A549 (cell line): Measurements from ENCODE around the gene SLC37A1. TPM values are rescaled to one million over a fixed set of nuclear protein-coding genes. Genes with fewer than 3 reads are reported as not detected.

Experiments used
- ATAC-seq, 2 experiments: fragments of 200-7000 bp in 1 of 2; fragments of >200 bp in 1 of 2; cut with Nextera tagmentation in 1 of 2; cut with Tn5 transposase in 1 of 2; 3 replicates each; pipeline versions ENCODE4 v1.8.0 to v1.9.1; 2018 to 2020; ENCODE audit warnings: mild to moderate bottlenecking in 1 of 2, moderate library complexity in 1 of 2
- CTCF ChIA-PET: fragments of 300-600 bp; sonication (Branson Sonifier 250); formaldehyde crosslinking; extraction: SDS; loops from one replicate; lab custom pipeline; 2021; ENCODE audit warnings: antibody characterized with exemption, inconsistent platforms; lab: Yijun Ruan, JAX
- POLR2A ChIA-PET: fragments of 350-600 bp; formaldehyde crosslinking; extraction: SDS; loops from one replicate; lab custom pipeline; 2021; ENCODE audit warnings: antibody characterized with exemption, inconsistent platforms; lab: Yijun Ruan, JAX
- DNase-seq, 2 experiments: peaks; one replicate each; pipeline versions ENCODE4 v3.0.0 to v3.0.0-alpha.2; 2011 to 2016; ENCODE audit warnings: low read depth in 1 of 2, low spot score in 1 of 2
- FAIRE-seq: peaks from 2 replicates; lab custom pipeline; 2011; peaks lifted over from hg19 to GRCh38; lab: Jason Lieb, UNC
- H3K27ac ChIP-seq, 2 experiments: fragments of >200 bp; sonication (Bioruptor Twin); formaldehyde crosslinking; 3 replicates each; pipeline ENCODE4 v1.5.1; 2016 to 2017
- H3K4me1 ChIP-seq: fragments of >200 bp; sonication (Bioruptor Twin); formaldehyde crosslinking; 3 replicates; pipeline ENCODE4 v1.6.1; 2016
- H3K4me2 ChIP-seq: fragments of >200 bp; sonication (Bioruptor Twin); formaldehyde crosslinking; 3 replicates; pipeline ENCODE4 v1.6.1; 2016
- H3K4me3 ChIP-seq: fragments of >200 bp; sonication (Bioruptor Twin); formaldehyde crosslinking; 3 replicates; pipeline ENCODE4 v1.5.1; 2016
- H3K9me3 ChIP-seq: fragments of >200 bp; sonication (Bioruptor Twin); formaldehyde crosslinking; 3 replicates; pipeline ENCODE4 v1.6.1; 2016
- CHD2 ChIP-seq: fragments of 150-350 bp; IDR thresholded peaks from 2 replicates; pipeline ENCODE4 v1.6.1; 2014; ENCODE audit warnings: low read length; ENCODE audit not compliant: partially characterized antibody
- ESRRA ChIP-seq: fragments of 150-350 bp; IDR thresholded peaks from 2 replicates; pipeline ENCODE4 v1.6.1; 2014; ENCODE audit warnings: mild to moderate bottlenecking, low read length, borderline replicate concordance
- GATA3 ChIP-seq: IDR thresholded peaks from 2 replicates; pipeline ENCODE4 v1.6.1; 2012; ENCODE audit warnings: borderline replicate concordance
- JUNB ChIP-seq: fragments of >200 bp; sonication (Bioruptor Twin); formaldehyde crosslinking; IDR thresholded peaks from 2 replicates; pipeline ENCODE4 v1.6.1; 2016
- MYC ChIP-seq: IDR thresholded peaks from 2 replicates; pipeline ENCODE4 v1.6.1; 2012; ENCODE audit warnings: mild to moderate bottlenecking, inconsistent platforms, low read length, improper control_type of control experiment, borderline replicate concordance
- NFE2L2 ChIP-seq: fragments of 150-350 bp; conservative IDR thresholded peaks from 2 replicates; pipeline ENCODE4 v1.6.1; 2014; ENCODE audit warnings: low read length
- PHF8 ChIP-seq: fragments of 200-600 bp; sonication (generic); IDR thresholded peaks from 2 replicates; pipeline ENCODE4 v1.6.1; 2016; ENCODE audit warnings: low read depth, mild to moderate bottlenecking, antibody characterized with exemption, moderate library complexity, borderline replicate concordance
- POLR2A ChIP-seq: IDR thresholded peaks from 2 replicates; pipeline ENCODE4 v1.6.1; 2012; ENCODE audit warnings: mild to moderate bottlenecking, low read length
- RAD21 ChIP-seq, 2 experiments: fragments of >200 bp in 1 of 2; sonication (Bioruptor Twin) in 1 of 2; formaldehyde crosslinking in 1 of 2; IDR thresholded peaks in 1 of 2; conservative IDR thresholded peaks in 1 of 2; 2 replicates in 1 of 2; 3 replicates in 1 of 2; pipeline ENCODE4 v1.6.1; 2012 to 2018; ENCODE audit warnings: inconsistent platforms in 1 of 2
- RCOR1 ChIP-seq: fragments of 150-350 bp; IDR thresholded peaks from 2 replicates; pipeline ENCODE4 v1.6.1; 2014; ENCODE audit warnings: antibody characterized with exemption, low read length, low read depth
- SMC3 ChIP-seq: fragments of >200 bp; sonication (Bioruptor Twin); formaldehyde crosslinking; IDR thresholded peaks from 3 replicates; pipeline ENCODE4 v1.6.1; 2018; ENCODE audit warnings: inconsistent platforms
- TP53 ChIP-seq: fragments of 250-450 bp; sonication (Bioruptor Pico); IDR thresholded peaks from 2 replicates; pipeline ENCODE4 v1.5.0; 2021; ENCODE audit warnings: mild to moderate bottlenecking, moderate library complexity
- ZNF302 ChIP-seq: fragments of 250-450 bp; sonication (Bioruptor Pico); IDR thresholded peaks from 2 replicates; pipeline ENCODE4 v1.9.0; 2021; ENCODE audit warnings: inconsistent platforms, mild to moderate bottlenecking, moderate library complexity
- WGBS: methylation state at CpG from one replicate; pipeline ENCODE4 v1.1.6; 2017; ENCODE audit errors: missing lambda C conversion rate; 5-methylcytosine and 5-hydroxymethylcytosine counted together
- polyA minus RNA-seq: library from RNA; depleted of rRNA, polyadenylated mRNA; stranded (reverse); fragments of >200 nt; gene quantifications from 2 replicates; pipeline ENCODE4 v1.2.3, GENCODE V29; 2011; rRNA and poly(A)+ RNA removed
- polyA plus RNA-seq, 4 experiments: library from polyadenylated mRNA; depleted of rRNA in 3 of 4; stranded (reverse); fragments of >200 nt; fragmentation: RNase III in 1 of 4; extraction: RNeasy Plus Mini Kit Qiagen cat#74134 plus additional on column Dnase treatment in 1 of 4; gene quantifications; 2 replicates in 3 of 4; 3 replicates in 1 of 4; pipeline ENCODE4 v1.2.3, GENCODE V29; 2011 to 2017
- TF ChIP-seq, protein P1 (sequence below): fragments of >200 bp; sonication (Bioruptor Twin); formaldehyde crosslinking; IDR thresholded peaks from 3 replicates; pipeline ENCODE4 v1.5.1; 2016
- TF ChIP-seq, protein P2 (sequence below): IDR thresholded peaks from 2 replicates; pipeline ENCODE4 v1.6.1; 2012
- TF ChIP-seq, protein P3 (sequence below): IDR thresholded peaks from 2 replicates; pipeline ENCODE4 v1.6.1; 2012
- TF ChIP-seq, protein P4 (sequence below): fragments of 200-600 bp; sonication (generic); IDR thresholded peaks from 2 replicates; pipeline ENCODE4 v1.6.1; 2016; ENCODE audit warnings: antibody characterized with exemption, mild to moderate bottlenecking, moderate library complexity

The SLC37A1 gene
- 1.9 and 2.1 TPM in 2 replicates for polyA plus RNA-seq (2011; rRNA removed)
- 2.1 and 2.2 TPM in 2 replicates for polyA plus RNA-seq (2012; cell fraction: cytosol; rRNA removed)
- polyA plus RNA-seq (2012; cell fraction: nucleus; rRNA removed) = 3.4 and 3.7 TPM in 2 replicates
- 1.9 to 2.3 TPM (median 2.1 TPM) in 3 replicates for polyA plus RNA-seq (2017; fragmentation: RNase III; extraction: RNeasy Plus Mini Kit Qiagen cat#74134 plus additional on column Dnase treatment)
- polyA minus RNA-seq = 2.3 and 4.7 TPM in 2 replicates

DNA sequence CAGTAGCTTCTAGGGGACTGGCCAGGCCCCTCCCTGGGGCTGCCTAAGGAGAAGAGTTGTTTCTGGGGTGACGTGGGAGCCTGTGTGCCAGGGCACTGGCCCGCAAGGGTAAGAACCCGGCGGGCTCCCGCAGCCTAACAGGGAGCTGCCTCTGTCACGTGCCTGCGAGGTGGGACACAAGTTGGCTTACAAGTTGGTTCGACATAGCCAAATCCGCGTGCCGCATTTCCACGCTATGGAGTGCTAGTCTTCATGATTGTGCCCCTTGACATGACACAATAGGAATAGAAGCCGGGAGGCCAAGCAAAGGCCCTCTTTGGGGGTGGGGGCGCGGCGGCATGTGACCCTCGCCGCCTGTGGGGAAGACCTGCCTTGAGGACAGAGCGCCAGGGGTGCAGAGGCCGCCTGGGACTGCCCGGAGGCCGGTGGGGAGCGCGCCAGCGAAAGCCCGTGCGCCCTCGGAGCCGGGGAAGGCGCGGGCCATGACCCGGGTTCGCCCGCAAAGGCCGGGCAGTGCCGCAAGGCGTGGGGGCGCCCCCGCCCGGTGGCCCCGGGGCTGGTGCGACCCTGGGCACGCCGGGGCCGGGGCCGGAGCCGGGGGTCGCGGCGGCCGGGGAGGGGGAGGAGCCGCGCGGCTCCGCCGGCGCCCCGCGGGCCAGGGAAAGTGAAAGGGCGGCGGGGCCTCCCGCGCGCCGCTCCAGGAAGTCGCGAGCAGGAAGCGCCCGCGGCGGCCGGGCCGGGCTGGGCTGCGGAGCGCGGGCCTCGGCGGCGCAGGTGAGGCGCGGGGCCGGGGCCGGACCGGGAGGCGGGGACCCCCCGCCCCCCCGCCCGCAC lies at the start of gene SLC37A1:
Gene SLC37A1, plus strand, starts transcription at position 702 of the 834 bp plus-strand sequence. CDS start 4,603 bp downstream, outside the sequence.
- DNase-seq = peak in 1 of 2 experiments; percentile 6
- TF ChIP-seq POLR2A = 0 out of 2 replicates have a peak, but pooled peaks have one; percentile 9
- TF ChIP-seq JUNB = no peak
- TF ChIP-seq, protein P1, sequence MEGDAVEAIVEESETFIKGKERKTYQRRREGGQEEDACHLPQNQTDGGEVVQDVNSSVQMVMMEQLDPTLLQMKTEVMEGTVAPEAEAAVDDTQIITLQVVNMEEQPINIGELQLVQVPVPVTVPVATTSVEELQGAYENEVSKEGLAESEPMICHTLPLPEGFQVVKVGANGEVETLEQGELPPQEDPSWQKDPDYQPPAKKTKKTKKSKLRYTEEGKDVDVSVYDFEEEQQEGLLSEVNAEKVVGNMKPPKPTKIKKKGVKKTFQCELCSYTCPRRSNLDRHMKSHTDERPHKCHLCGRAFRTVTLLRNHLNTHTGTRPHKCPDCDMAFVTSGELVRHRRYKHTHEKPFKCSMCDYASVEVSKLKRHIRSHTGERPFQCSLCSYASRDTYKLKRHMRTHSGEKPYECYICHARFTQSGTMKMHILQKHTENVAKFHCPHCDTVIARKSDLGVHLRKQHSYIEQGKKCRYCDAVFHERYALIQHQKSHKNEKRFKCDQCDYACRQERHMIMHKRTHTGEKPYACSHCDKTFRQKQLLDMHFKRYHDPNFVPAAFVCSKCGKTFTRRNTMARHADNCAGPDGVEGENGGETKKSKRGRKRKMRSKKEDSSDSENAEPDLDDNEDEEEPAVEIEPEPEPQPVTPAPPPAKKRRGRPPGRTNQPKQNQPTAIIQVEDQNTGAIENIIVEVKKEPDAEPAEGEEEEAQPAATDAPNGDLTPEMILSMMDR = peak; percentile 36; the same call in 2 of the 3 replicates
- TF ChIP-seq, all 56 proteins: peak for 2
- peak within 1 kb of the TSS; percentile 81 for H3K4me2 ChIP-seq
- POLR2A ChIA-PET = no interaction called here
- peaks cover 25% of the 10 kb centered on the region for H3K4me1 ChIP-seq
- FAIRE-seq = no peak
- H3K27ac ChIP-seq = peak within 1 kb of the TSS; percentile 64 to 93
- ATAC-seq = peak; percentile 57 to 61
- 89% methylated on average over 10 of the region's 88 CpGs for WGBS
- CTCF ChIA-PET = interaction anchor here (1.1 kb wide), 1 partner anchor 22 kb away, joined by 3 read pairs; no protein-coding TSS in a partner anchor
- peak within 1 kb of the TSS; percentile 50 for H3K4me3 ChIP-seq
- H3K9me3 ChIP-seq = no peaks in the 10 kb centered on the region

DNA sequence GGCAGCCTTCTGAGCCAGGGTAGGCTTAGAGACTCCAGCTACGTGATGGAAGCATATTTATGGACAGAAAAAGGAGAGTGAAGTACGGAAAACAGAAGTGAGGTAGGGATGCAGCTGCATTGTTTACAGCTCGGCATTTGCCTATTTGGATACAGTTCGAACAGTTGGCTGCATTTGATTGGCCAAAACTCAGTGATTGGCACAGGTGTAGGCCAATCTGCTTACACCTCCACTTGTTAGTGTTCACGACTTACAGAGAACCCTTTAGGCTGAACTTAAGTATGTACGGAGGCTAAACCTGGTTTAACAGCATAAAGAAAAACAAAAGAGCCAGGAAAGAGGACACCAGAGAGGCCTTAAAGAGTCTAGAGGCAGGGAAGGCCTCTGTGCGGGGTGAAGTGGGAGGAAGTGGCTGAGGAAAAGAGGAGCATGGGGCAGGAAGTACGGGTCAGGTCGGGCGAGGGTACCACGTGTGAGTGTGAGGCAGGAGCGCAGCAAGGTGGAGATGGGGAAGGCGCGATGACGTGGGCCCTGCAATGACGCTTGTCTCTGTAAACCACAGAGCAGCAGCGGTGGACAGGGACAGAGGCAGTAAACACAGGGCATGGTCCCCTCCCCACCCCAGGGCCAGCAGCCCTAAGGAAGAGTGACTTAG lies 49.7 kb upstream of the SLC37A1 start:
- no peak overlapping the region for H3K4me2 ChIP-seq
- no peak overlapping the region for H3K4me3 ChIP-seq
- H3K9me3 ChIP-seq = no peaks in the 10 kb centered on the region
- ATAC-seq (peak in 1 of 2 experiments; percentile 63; a peak in 4 of 6 replicates), FAIRE-seq (no peak), DNase-seq (peak in 1 of 2 experiments; percentile 80)
- no peaks in the 10 kb centered on the region for H3K4me1 ChIP-seq
- no peak overlapping the region for H3K27ac ChIP-seq
- POLR2A ChIA-PET = no interaction called here
- 73% methylated on average over 17 of the region's 17 CpGs for WGBS
- TF ChIP-seq, protein P2, sequence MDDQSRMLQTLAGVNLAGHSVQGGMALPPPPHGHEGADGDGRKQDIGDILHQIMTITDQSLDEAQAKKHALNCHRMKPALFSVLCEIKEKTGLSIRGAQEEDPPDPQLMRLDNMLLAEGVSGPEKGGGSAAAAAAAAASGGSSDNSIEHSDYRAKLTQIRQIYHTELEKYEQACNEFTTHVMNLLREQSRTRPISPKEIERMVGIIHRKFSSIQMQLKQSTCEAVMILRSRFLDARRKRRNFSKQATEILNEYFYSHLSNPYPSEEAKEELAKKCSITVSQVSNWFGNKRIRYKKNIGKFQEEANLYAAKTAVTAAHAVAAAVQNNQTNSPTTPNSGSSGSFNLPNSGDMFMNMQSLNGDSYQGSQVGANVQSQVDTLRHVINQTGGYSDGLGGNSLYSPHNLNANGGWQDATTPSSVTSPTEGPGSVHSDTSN = peak; percentile 84
- TF ChIP-seq TP53 (CRISPR knock-in tag) = no peak
- CTCF ChIA-PET = no interaction called here

DNA sequence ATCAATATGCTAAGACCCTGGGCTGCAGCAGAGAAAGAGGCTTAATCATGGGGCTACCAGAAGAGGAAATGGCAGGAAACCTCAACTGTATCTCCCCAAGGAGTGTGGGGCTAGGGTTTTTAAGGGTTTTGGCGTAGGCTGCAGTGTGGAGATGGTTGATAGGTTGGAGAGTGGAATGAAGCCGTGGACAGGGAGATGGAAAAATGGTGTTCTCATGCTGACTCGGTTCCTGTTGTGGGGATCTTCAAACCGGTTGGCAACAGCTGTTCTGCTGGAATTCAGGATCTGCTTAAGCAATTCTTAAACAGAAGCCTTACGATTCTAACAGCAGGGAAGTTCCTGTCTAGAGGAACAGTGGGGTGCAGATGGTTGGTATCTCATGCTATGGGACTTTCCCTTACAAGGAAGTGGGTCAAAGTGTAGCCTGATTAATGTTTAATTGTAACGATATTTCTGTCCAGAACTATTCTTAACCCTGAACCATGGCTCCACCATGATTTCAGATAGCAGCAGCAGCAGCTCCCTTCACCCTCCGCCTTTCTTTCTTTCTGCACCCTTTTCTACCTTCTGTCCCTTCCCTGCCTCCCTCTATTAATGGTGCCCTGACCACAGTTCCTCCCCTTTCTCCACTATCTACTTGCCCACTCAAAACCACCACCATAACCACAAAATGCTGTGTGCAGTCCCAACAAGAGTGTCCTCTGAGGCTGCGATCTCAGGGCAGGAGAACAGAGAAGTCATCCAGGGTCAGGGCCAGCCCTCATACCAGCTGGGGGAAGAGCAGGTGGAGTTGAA lies 48.4 kb upstream of the SLC37A1 start:
- no peak overlapping the region for H3K4me3 ChIP-seq
- no peak for TF ChIP-seq ESRRA
- no peak for TF ChIP-seq PHF8
- TF ChIP-seq, protein P3, sequence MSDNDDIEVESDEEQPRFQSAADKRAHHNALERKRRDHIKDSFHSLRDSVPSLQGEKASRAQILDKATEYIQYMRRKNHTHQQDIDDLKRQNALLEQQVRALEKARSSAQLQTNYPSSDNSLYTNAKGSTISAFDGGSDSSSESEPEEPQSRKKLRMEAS = no peak
- TF ChIP-seq GATA3 = no peak
- TF ChIP-seq, protein P4, sequence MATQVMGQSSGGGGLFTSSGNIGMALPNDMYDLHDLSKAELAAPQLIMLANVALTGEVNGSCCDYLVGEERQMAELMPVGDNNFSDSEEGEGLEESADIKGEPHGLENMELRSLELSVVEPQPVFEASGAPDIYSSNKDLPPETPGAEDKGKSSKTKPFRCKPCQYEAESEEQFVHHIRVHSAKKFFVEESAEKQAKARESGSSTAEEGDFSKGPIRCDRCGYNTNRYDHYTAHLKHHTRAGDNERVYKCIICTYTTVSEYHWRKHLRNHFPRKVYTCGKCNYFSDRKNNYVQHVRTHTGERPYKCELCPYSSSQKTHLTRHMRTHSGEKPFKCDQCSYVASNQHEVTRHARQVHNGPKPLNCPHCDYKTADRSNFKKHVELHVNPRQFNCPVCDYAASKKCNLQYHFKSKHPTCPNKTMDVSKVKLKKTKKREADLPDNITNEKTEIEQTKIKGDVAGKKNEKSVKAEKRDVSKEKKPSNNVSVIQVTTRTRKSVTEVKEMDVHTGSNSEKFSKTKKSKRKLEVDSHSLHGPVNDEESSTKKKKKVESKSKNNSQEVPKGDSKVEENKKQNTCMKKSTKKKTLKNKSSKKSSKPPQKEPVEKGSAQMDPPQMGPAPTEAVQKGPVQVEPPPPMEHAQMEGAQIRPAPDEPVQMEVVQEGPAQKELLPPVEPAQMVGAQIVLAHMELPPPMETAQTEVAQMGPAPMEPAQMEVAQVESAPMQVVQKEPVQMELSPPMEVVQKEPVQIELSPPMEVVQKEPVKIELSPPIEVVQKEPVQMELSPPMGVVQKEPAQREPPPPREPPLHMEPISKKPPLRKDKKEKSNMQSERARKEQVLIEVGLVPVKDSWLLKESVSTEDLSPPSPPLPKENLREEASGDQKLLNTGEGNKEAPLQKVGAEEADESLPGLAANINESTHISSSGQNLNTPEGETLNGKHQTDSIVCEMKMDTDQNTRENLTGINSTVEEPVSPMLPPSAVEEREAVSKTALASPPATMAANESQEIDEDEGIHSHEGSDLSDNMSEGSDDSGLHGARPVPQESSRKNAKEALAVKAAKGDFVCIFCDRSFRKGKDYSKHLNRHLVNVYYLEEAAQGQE = no peak
- no peak for TF ChIP-seq ZNF302 (CRISPR knock-in tag)
- TF ChIP-seq, protein P1 = no peak
- no peak for TF ChIP-seq RAD21 (conservative IDR thresholded peaks at IDR 0.05 in 1 of 2, IDR thresholded peaks at IDR 0.05 in 1 of 2)
- no peak for TF ChIP-seq NFE2L2
- TF ChIP-seq MYC = no peak
- no peak for TF ChIP-seq CHD2
- TF ChIP-seq JUNB = no peak
- no peak for TF ChIP-seq RCOR1
- no peak for TF ChIP-seq SMC3
- TF ChIP-seq, all 56 proteins: peak for 0
- ChIA-PET CTCF (no interaction called here), POLR2A (no interaction called here)
- Histone ChIP-seq H3K27ac (no peak overlapping the region), H3K4me2 (no peak overlapping the region), H3K4me1 (no peaks in the 10 kb centered on the region), H3K9me3 (no peaks in the 10 kb centered on the region)
- DNase-seq = no peak
- no peak for ATAC-seq
- FAIRE-seq = no peak
- WGBS = 62% methylated on average over 8 of the region's 8 CpGs
